WTC11 (cell line): ENCODE results near the gene EFS. TPM values are rescaled to one million over a fixed set of nuclear protein-coding genes. Genes with fewer than 3 reads are reported as not detected.

ENCODE experiments used
- ATAC-seq: fragments of 200-7000 bp; cut with Tn5 transposase; 2 replicates; pipeline ENCODE4 v1.10.0; 2021; ENCODE audit warnings: mild to moderate bottlenecking, moderate library complexity
- CTCF ChIA-PET: fragments of 300-600 bp; sonication (Branson Sonifier 250); formaldehyde crosslinking; loops from one replicate; lab custom pipeline; 2021; ENCODE audit warnings: antibody characterized with exemption; lab: Charles Lee
- POLR2A ChIA-PET: fragments of 350-600 bp; sonication (Branson Sonifier 250); formaldehyde crosslinking; loops from one replicate; lab custom pipeline; 2021; ENCODE audit warnings: antibody characterized with exemption; lab: Charles Lee
- DNase-seq: peaks from one replicate; pipeline ENCODE4 v3.0.0; 2021; ENCODE audit warnings: low spot score
- H3K27ac Mint-ChIP-seq: 2 replicates; pipeline ENCODE4 v1.8.0; 2021; ENCODE audit warnings: mixed read lengths
- H3K27me3 Mint-ChIP-seq: 2 replicates; pipeline ENCODE4 v1.8.0; 2021; ENCODE audit warnings: low read depth, mild to moderate bottlenecking, moderate library complexity, mixed read lengths
- H3K36me3 Mint-ChIP-seq: 2 replicates; pipeline ENCODE4 v1.8.0; 2021; ENCODE audit warnings: mixed read lengths
- H3K4me1 Mint-ChIP-seq: 2 replicates; pipeline ENCODE4 v1.8.0; 2022; ENCODE audit warnings: mixed read lengths
- H3K4me3 Mint-ChIP-seq: 2 replicates; pipeline ENCODE4 v1.8.0; 2021; ENCODE audit warnings: mild to moderate bottlenecking, moderate library complexity, mixed read lengths
- H3K9me3 Mint-ChIP-seq: 2 replicates; pipeline ENCODE4 v1.8.0; 2021; ENCODE audit warnings: mixed read lengths
- ATF1 ChIP-seq: sonication (generic); formaldehyde crosslinking; IDR thresholded peaks from 2 replicates; pipeline ENCODE4 v1.8.1; 2023; ENCODE audit warnings: mild to moderate bottlenecking, moderate library complexity, missing genetic modification reagents
- ESRRA ChIP-seq: sonication (generic); formaldehyde crosslinking; IDR thresholded peaks from 2 replicates; pipeline ENCODE4 v1.8.1; 2022; ENCODE audit warnings: mild to moderate bottlenecking, missing genetic modification reagents, borderline replicate concordance
- FOXJ3 ChIP-seq: sonication (generic); formaldehyde crosslinking; IDR thresholded peaks from 2 replicates; pipeline ENCODE4 v1.9.0; 2021; ENCODE audit warnings: missing genetic modification reagents, mild to moderate bottlenecking, borderline replicate concordance
- HMGA2 ChIP-seq: fragments of 250-450 bp; sonication (Bioruptor Pico); IDR thresholded peaks from 2 replicates; pipeline ENCODE4 v1.4.0; 2021; ENCODE audit warnings: mild to moderate bottlenecking, moderate library complexity
- SMAD3 ChIP-seq: sonication (generic); formaldehyde crosslinking; IDR thresholded peaks from 2 replicates; pipeline ENCODE4 v1.8.0; 2022; ENCODE audit warnings: missing genetic modification reagents, mild to moderate bottlenecking, borderline replicate concordance
- SP1 ChIP-seq: sonication (generic); formaldehyde crosslinking; conservative IDR thresholded peaks from 2 replicates; pipeline ENCODE4 v1.8.1; 2022; ENCODE audit warnings: missing genetic modification reagents
- TP53 ChIP-seq: sonication (generic); formaldehyde crosslinking; IDR thresholded peaks from 2 replicates; pipeline ENCODE4 v1.8.1; 2023; ENCODE audit warnings: mild to moderate bottlenecking, missing genetic modification reagents
- ZNF121 ChIP-seq: sonication (generic); formaldehyde crosslinking; IDR thresholded peaks from 2 replicates; pipeline ENCODE4 v1.8.0; 2023; ENCODE audit warnings: missing genetic modification reagents
- ZNF396 ChIP-seq: fragments of 250-450 bp; sonication (Bioruptor Pico); IDR thresholded peaks from 2 replicates; pipeline ENCODE4 v1.8.0; 2021; ENCODE audit warnings: mild to moderate bottlenecking, moderate library complexity, borderline replicate concordance
- total RNA-seq: library from RNA; stranded (reverse); gene quantifications from 3 replicates; pipeline ENCODE4 v1.2.3, GENCODE V29; 2021
- TF ChIP-seq, protein P1 (sequence below): sonication (generic); formaldehyde crosslinking; IDR thresholded peaks from 2 replicates; pipeline ENCODE4 v1.8.0; 2022; ENCODE audit warnings: mild to moderate bottlenecking, missing genetic modification reagents
- TF ChIP-seq, protein P2 (sequence below): sonication (generic); formaldehyde crosslinking; IDR thresholded peaks from 2 replicates; pipeline ENCODE4 v1.8.0; 2023; ENCODE audit warnings: missing genetic modification reagents, mild to moderate bottlenecking, borderline replicate concordance
- TF ChIP-seq, protein P3 (sequence below): sonication (generic); formaldehyde crosslinking; IDR thresholded peaks from 2 replicates; pipeline ENCODE4 v1.8.0; 2023; ENCODE audit warnings: mild to moderate bottlenecking, missing genetic modification reagents
- TF ChIP-seq, protein P4 (sequence below): sonication (generic); formaldehyde crosslinking; IDR thresholded peaks from 2 replicates; pipeline ENCODE4 v1.8.0; 2022; ENCODE audit warnings: mild to moderate bottlenecking, missing genetic modification reagents
- TF ChIP-seq, protein P5 (sequence below): sonication (generic); formaldehyde crosslinking; IDR thresholded peaks from 2 replicates; pipeline ENCODE4 v1.8.0; 2023; ENCODE audit warnings: missing genetic modification reagents
- TF ChIP-seq, protein P6 (sequence below): sonication (generic); formaldehyde crosslinking; IDR thresholded peaks from 2 replicates; pipeline ENCODE4 v1.8.1; 2023; ENCODE audit warnings: mild to moderate bottlenecking, missing genetic modification reagents, moderate library complexity
- TF ChIP-seq, protein P7 (sequence below): sonication (generic); formaldehyde crosslinking; IDR thresholded peaks from 2 replicates; pipeline ENCODE4 v1.8.0; 2022; ENCODE audit warnings: missing genetic modification reagents
- TF ChIP-seq, protein P8 (sequence below): sonication (generic); formaldehyde crosslinking; IDR thresholded peaks from 2 replicates; pipeline ENCODE4 v1.8.1; 2022; ENCODE audit warnings: mild to moderate bottlenecking, missing genetic modification reagents, moderate library complexity, borderline replicate concordance

The EFS gene
- total RNA-seq, 1 experiment from 2014 or later: 35.3 TPM

DNA sequence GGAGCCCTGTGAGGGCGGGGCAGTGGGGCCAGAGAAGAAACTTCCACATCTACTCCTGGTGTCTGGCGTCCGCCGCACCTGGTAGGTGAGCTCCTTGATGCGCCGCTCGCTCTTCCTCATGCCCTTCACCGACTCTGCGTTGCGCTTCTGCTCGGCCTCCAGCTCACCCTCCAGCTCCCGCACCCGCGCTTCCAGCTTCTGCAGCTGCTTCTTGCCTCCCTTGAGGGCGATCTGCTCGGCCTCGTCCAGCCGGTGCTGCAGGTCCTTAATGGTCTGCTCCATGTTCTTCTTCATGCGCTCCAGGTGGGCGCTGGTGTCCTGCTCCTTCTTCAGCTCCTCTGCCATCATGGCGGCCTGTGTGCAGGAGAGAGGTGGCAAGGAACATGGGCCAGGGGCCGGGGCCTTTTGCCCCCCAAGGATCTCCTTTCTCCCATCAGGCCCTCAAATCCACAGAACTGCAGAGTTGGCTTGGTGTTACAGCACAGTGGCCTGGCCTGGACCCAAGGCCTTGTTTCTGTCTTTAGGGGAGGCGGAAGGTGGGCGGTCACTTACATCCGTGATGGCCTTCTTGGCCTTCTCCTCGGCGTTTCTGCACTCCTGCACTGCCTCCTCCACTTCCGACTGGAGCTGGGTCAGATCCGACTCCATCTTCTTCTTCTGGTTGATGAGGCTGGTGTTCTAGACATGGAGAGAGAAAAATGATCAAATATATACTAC is 19.6 kb upstream of the EFS start (continued):
- TF ChIP-seq, protein P1, sequence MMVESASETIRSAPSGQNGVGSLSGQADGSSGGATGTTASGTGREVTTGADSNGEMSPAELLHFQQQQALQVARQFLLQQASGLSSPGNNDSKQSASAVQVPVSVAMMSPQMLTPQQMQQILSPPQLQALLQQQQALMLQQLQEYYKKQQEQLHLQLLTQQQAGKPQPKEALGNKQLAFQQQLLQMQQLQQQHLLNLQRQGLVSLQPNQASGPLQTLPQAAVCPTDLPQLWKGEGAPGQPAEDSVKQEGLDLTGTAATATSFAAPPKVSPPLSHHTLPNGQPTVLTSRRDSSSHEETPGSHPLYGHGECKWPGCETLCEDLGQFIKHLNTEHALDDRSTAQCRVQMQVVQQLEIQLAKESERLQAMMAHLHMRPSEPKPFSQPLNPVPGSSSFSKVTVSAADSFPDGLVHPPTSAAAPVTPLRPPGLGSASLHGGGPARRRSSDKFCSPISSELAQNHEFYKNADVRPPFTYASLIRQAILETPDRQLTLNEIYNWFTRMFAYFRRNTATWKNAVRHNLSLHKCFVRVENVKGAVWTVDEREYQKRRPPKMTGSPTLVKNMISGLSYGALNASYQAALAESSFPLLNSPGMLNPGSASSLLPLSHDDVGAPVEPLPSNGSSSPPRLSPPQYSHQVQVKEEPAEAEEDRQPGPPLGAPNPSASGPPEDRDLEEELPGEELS (CRISPR knock-in tag): no peak
- TF ChIP-seq HMGA2 (CRISPR knock-in tag) (no peak), SP1 (CRISPR knock-in tag) (no peak)

DNA sequence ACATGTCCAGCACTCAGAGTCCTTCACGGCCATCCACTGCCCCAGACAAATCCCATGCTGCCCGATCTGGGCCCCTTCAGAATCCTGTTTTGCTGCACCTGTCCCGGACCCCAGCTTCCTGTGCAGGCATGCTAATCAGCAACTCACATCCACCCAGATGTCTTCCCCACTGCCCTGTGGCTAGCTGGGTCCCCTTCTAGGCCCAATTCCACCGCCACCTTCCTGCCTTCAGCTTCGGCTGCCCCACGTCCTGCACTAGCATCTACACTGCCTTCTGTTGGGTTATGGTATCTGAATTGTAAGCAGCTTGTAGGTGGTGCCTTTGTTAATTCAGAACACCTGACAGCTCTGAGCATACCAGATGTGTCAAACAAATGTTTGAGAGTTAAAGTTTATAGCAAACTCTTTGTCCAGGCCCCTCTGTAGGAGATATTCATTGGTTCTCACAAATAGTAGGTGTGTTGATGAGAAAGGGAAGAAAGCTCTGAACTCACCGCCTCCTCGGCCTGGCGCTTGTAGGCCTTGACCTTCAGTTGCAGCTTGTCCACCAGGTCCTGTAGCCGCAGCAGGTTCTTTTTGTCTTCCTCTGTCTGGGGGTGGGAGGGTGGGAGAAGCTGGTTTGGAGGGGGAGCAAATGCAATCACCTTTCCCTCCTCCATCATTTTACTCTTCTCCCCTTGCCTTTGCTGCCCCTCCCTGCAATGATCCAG is 17.9 kb upstream of the EFS start:
- DNase-seq (no peak), ATAC-seq (no peak)
- H3K9me3 Mint-ChIP-seq: no peaks in the 10 kb centered on the region
- no peak overlapping the region for H3K27ac Mint-ChIP-seq
- ChIA-PET CTCF (interaction anchor here (0.8 to 6.4 kb wide), 9 partner anchors 14 to 324 kb away, joined by 3 to 95 read pairs (median 4); partner anchors contain the start of gene EFS), POLR2A (interaction anchor here (0.5 kb wide), 1 partner anchor 91 kb away, joined by 3 read pairs; no protein-coding TSS in a partner anchor)
- H3K36me3 Mint-ChIP-seq: no peaks in the 10 kb centered on the region
- no peak overlapping the region for H3K4me3 Mint-ChIP-seq
- H3K27me3 Mint-ChIP-seq: peaks cover 38% of the 10 kb centered on the region
- H3K4me1 Mint-ChIP-seq: peaks cover 4% of the 10 kb centered on the region
- TF ChIP-seq, protein P2, sequence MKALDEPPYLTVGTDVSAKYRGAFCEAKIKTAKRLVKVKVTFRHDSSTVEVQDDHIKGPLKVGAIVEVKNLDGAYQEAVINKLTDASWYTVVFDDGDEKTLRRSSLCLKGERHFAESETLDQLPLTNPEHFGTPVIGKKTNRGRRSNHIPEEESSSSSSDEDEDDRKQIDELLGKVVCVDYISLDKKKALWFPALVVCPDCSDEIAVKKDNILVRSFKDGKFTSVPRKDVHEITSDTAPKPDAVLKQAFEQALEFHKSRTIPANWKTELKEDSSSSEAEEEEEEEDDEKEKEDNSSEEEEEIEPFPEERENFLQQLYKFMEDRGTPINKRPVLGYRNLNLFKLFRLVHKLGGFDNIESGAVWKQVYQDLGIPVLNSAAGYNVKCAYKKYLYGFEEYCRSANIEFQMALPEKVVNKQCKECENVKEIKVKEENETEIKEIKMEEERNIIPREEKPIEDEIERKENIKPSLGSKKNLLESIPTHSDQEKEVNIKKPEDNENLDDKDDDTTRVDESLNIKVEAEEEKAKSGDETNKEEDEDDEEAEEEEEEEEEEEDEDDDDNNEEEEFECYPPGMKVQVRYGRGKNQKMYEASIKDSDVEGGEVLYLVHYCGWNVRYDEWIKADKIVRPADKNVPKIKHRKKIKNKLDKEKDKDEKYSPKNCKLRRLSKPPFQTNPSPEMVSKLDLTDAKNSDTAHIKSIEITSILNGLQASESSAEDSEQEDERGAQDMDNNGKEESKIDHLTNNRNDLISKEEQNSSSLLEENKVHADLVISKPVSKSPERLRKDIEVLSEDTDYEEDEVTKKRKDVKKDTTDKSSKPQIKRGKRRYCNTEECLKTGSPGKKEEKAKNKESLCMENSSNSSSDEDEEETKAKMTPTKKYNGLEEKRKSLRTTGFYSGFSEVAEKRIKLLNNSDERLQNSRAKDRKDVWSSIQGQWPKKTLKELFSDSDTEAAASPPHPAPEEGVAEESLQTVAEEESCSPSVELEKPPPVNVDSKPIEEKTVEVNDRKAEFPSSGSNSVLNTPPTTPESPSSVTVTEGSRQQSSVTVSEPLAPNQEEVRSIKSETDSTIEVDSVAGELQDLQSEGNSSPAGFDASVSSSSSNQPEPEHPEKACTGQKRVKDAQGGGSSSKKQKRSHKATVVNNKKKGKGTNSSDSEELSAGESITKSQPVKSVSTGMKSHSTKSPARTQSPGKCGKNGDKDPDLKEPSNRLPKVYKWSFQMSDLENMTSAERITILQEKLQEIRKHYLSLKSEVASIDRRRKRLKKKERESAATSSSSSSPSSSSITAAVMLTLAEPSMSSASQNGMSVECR (CRISPR knock-in tag): no peak
- TF ChIP-seq, protein P3, sequence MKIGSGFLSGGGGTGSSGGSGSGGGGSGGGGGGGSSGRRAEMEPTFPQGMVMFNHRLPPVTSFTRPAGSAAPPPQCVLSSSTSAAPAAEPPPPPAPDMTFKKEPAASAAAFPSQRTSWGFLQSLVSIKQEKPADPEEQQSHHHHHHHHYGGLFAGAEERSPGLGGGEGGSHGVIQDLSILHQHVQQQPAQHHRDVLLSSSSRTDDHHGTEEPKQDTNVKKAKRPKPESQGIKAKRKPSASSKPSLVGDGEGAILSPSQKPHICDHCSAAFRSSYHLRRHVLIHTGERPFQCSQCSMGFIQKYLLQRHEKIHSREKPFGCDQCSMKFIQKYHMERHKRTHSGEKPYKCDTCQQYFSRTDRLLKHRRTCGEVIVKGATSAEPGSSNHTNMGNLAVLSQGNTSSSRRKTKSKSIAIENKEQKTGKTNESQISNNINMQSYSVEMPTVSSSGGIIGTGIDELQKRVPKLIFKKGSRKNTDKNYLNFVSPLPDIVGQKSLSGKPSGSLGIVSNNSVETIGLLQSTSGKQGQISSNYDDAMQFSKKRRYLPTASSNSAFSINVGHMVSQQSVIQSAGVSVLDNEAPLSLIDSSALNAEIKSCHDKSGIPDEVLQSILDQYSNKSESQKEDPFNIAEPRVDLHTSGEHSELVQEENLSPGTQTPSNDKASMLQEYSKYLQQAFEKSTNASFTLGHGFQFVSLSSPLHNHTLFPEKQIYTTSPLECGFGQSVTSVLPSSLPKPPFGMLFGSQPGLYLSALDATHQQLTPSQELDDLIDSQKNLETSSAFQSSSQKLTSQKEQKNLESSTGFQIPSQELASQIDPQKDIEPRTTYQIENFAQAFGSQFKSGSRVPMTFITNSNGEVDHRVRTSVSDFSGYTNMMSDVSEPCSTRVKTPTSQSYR (CRISPR knock-in tag): no peak
- TF ChIP-seq ZNF121 (CRISPR knock-in tag) (no peak), ESRRA (no peak), SMAD3 (CRISPR knock-in tag) (no peak), TP53 (CRISPR knock-in tag) (no peak), ZNF396 (CRISPR knock-in tag) (no peak), ATF1 (CRISPR knock-in tag) (no peak), FOXJ3 (CRISPR knock-in tag) (no peak)
- TF ChIP-seq, protein P4, sequence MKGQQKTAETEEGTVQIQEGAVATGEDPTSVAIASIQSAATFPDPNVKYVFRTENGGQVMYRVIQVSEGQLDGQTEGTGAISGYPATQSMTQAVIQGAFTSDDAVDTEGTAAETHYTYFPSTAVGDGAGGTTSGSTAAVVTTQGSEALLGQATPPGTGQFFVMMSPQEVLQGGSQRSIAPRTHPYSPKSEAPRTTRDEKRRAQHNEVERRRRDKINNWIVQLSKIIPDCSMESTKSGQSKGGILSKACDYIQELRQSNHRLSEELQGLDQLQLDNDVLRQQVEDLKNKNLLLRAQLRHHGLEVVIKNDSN (CRISPR knock-in tag): no peak
- TF ChIP-seq, protein P5, sequence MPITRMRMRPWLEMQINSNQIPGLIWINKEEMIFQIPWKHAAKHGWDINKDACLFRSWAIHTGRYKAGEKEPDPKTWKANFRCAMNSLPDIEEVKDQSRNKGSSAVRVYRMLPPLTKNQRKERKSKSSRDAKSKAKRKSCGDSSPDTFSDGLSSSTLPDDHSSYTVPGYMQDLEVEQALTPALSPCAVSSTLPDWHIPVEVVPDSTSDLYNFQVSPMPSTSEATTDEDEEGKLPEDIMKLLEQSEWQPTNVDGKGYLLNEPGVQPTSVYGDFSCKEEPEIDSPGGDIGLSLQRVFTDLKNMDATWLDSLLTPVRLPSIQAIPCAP (CRISPR knock-in tag): no peak
- TF ChIP-seq, protein P6, sequence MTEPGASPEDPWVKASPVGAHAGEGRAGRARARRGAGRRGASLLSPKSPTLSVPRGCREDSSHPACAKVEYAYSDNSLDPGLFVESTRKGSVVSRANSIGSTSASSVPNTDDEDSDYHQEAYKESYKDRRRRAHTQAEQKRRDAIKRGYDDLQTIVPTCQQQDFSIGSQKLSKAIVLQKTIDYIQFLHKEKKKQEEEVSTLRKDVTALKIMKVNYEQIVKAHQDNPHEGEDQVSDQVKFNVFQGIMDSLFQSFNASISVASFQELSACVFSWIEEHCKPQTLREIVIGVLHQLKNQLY (CRISPR knock-in tag): no peak
- TF ChIP-seq, protein P7, sequence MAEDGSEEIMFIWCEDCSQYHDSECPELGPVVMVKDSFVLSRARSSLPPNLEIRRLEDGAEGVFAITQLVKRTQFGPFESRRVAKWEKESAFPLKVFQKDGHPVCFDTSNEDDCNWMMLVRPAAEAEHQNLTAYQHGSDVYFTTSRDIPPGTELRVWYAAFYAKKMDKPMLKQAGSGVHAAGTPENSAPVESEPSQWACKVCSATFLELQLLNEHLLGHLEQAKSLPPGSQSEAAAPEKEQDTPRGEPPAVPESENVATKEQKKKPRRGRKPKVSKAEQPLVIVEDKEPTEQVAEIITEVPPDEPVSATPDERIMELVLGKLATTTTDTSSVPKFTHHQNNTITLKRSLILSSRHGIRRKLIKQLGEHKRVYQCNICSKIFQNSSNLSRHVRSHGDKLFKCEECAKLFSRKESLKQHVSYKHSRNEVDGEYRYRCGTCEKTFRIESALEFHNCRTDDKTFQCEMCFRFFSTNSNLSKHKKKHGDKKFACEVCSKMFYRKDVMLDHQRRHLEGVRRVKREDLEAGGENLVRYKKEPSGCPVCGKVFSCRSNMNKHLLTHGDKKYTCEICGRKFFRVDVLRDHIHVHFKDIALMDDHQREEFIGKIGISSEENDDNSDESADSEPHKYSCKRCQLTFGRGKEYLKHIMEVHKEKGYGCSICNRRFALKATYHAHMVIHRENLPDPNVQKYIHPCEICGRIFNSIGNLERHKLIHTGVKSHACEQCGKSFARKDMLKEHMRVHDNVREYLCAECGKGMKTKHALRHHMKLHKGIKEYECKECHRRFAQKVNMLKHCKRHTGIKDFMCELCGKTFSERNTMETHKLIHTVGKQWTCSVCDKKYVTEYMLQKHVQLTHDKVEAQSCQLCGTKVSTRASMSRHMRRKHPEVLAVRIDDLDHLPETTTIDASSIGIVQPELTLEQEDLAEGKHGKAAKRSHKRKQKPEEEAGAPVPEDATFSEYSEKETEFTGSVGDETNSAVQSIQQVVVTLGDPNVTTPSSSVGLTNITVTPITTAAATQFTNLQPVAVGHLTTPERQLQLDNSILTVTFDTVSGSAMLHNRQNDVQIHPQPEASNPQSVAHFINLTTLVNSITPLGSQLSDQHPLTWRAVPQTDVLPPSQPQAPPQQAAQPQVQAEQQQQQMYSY: no peak
- TF ChIP-seq, protein P8, sequence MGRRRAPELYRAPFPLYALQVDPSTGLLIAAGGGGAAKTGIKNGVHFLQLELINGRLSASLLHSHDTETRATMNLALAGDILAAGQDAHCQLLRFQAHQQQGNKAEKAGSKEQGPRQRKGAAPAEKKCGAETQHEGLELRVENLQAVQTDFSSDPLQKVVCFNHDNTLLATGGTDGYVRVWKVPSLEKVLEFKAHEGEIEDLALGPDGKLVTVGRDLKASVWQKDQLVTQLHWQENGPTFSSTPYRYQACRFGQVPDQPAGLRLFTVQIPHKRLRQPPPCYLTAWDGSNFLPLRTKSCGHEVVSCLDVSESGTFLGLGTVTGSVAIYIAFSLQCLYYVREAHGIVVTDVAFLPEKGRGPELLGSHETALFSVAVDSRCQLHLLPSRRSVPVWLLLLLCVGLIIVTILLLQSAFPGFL (CRISPR knock-in tag): no peak
